Bladder microvascular endothelial cell (primary cell): ENCODE data around the gene DDX51. TPM values are rescaled to one million over a fixed set of nuclear protein-coding genes. Genes with fewer than 3 reads are reported as not detected.

Source experiments
- total RNA-seq: library from RNA; depleted of rRNA; stranded (reverse); fragments of >200 nt; gene quantifications from 2 replicates; pipeline ENCODE4 v1.2.3, GENCODE V29; 2014

DDX51 gene, protein sequence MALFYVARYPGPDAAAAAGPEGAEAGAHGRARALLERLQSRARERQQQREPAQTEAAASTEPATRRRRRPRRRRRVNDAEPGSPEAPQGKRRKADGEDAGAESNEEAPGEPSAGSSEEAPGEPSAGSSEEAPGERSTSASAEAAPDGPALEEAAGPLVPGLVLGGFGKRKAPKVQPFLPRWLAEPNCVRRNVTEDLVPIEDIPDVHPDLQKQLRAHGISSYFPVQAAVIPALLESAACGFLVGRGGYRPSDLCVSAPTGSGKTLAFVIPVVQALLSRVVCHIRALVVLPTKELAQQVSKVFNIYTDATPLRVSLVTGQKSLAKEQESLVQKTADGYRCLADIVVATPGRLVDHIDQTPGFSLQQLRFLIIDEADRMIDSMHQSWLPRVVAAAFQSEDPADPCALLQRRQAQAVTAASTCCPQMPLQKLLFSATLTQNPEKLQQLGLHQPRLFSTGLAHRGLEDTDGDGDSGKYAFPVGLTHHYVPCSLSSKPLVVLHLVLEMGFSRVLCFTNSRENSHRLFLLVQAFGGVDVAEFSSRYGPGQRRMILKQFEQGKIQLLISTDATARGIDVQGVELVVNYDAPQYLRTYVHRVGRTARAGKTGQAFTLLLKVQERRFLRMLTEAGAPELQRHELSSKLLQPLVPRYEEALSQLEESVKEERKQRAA
- total RNA-seq: 7.9 and 9.8 TPM in 2 replicates

DNA sequence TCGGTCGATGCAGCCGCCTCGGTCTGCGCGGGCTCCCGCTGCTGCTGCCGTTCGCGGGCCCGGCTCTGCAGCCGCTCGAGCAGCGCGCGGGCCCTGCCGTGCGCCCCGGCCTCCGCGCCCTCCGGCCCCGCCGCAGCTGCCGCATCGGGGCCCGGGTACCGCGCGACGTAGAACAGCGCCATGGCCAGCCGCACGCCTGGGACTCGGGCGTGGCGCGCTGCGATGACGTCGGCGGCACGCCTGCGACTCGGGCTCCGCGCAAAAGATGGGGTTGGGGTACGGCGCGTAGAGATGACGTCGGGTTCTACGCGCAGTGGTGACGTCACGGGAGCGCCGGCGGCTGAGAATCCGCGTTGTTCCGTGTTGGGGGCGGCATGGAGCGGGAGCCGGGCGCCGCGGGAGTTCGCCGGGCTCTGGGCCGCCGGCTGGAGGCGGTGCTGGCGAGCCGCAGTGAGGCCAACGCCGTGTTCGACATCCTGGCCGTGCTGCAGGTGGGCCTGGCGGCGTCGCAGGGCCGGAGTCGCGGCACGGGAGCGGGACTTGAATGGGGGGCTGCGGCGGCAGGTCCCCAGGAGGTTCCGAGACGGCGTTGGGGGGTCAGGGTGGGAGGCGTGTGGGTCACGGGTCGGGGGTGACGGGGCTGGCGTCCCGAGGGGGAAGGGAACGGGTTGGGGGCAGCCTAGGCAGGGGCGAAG lies at the start of gene DDX51, which contains the start of gene NOC4L:
TSS of gene DDX51 (minus strand) at position 205 of the 695 bp plus-strand sequence. CDS start at position 182, 23 bp downstream.
TSS of gene NOC4L (plus strand) at position 343 of the 695 bp plus-strand sequence. CDS start at position 375, 32 bp downstream.

Other genes starting within 250 kb of the DDX51 start
- gene ULK1, start 249.7 kb downstream of the DDX51 start, total RNA-seq: 5.3 and 16.7 TPM in 2 replicates
- gene PUS1, start 215.0 kb downstream of the DDX51 start, total RNA-seq: 7.6 and 22.5 TPM in 2 replicates
- gene EP400, start 194.4 kb downstream of the DDX51 start, total RNA-seq: 6.2 and 24.0 TPM in 2 replicates
- 8.4 and 14.7 TPM in 2 replicates for gene NOC4L, start 138 bp upstream of the DDX51 start, total RNA-seq
- gene GALNT9, start 185.3 kb upstream of the DDX51 start, total RNA-seq: 0.13 TPM in 1 of 2 replicates, not detected in the other